Peyer's patch (tissue), 4 donors: Measurements from ENCODE around the gene LRRC32. TPM values are rescaled to one million over a fixed set of nuclear protein-coding genes. Genes with fewer than 3 reads are reported as not detected.

Experiments used
- DNase-seq, 3 donors: peaks; one replicate each; pipeline ENCODE4 v3.0.0-alpha.2; 2017 to 2019
- H3K27ac ChIP-seq, 4 donors: fragments of 200-600 bp; sonication (generic); one replicate each; pipeline ENCODE4 v1.5.1; 2016 to 2019
- H3K27me3 ChIP-seq, 2 donors: fragments of 200-600 bp; sonication (generic); one replicate each; pipeline ENCODE4 v1.5.1; 2019
- H3K36me3 ChIP-seq, 3 donors: fragments of 200-600 bp; sonication (generic); one replicate each; pipeline ENCODE4 v1.5.1; 2016 to 2019
- H3K4me1 ChIP-seq, 4 donors: fragments of 200-600 bp; sonication (generic); one replicate each; pipeline ENCODE4 v1.5.1; 2016 to 2019
- H3K4me3 ChIP-seq, 4 donors: fragments of 200-600 bp; sonication (generic); 1 replicate in 3 of 4; 2 replicates in 1 of 4; pipeline ENCODE4 v1.5.1; 2016 to 2019; ENCODE audit warnings: mild to moderate bottlenecking in 1 of 4
- H3K9me3 ChIP-seq, 4 donors: fragments of 200-600 bp; sonication (generic); one replicate each; pipeline ENCODE4 v1.5.1; 2016 to 2019; ENCODE audit warnings: mild to moderate bottlenecking in 1 of 4
- CTCF ChIP-seq, 6 experiments: fragments of 450-650 bp in 4 of 6; fragments of 200-600 bp in 2 of 6; sonication (generic) in 1 of 6; IDR thresholded peaks; one replicate each; pipeline ENCODE4 v1.5.1; 2017 to 2019; ENCODE audit warnings: antibody characterized with exemption in 6 of 6, mild to moderate bottlenecking in 3 of 6, moderate library complexity in 1 of 6
- POLR2A ChIP-seq, 2 donors: fragments of 450-650 bp; IDR thresholded peaks; one replicate each; pipeline ENCODE4 v1.5.1; 2017; ENCODE audit warnings: antibody characterized with exemption in 2 of 2, mild to moderate bottlenecking in 2 of 2, moderate library complexity in 2 of 2
- total RNA-seq, 4 donors: library from RNA; depleted of rRNA; stranded (reverse); fragments of >200 nt; gene quantifications; one replicate each; pipeline ENCODE4 v1.1.0, GENCODE V29; 2016

The LRRC32 gene
- total RNA-seq, 4 donors from 2014 or later: 4.0 to 36.7 (median 23.0) TPM

GRCh38 chr11:76624500-76625379 is 45.8 kb downstream of the LRRC32 start:
- H3K9me3 ChIP-seq: peaks cover 0 to 6% (median 0%) of the 10 kb centered on the region in 4 donors
- H3K4me1 ChIP-seq: peaks cover 0 to 10% (median 4%) of the 10 kb centered on the region in 4 donors
- DNase-seq: peak in 2 of 3 donors; percentile 34 to 37
- no peak overlapping the region for H3K27ac ChIP-seq
- no peak overlapping the region for H3K4me3 ChIP-seq
- no peaks in the 10 kb centered on the region for H3K27me3 ChIP-seq
- TF ChIP-seq POLR2A (IDR thresholded peaks at IDR 0.05) (no peak), CTCF (IDR thresholded peaks at IDR 0.05) (no peak)
- H3K36me3 ChIP-seq: no peaks in the 10 kb centered on the region

GRCh38 chr11:76623884-76624419 is 46.6 kb downstream of the LRRC32 start:
- DNase-seq: peak in 1 of 3 donors; percentile 37
- no peaks in the 10 kb centered on the region for H3K27me3 ChIP-seq
- no peak overlapping the region for H3K27ac ChIP-seq
- no peaks in the 10 kb centered on the region for H3K36me3 ChIP-seq
- H3K4me1 ChIP-seq: peaks cover 0 to 10% (median 4%) of the 10 kb centered on the region in 4 donors
- H3K4me3 ChIP-seq: no peak overlapping the region
- H3K9me3 ChIP-seq: peaks cover 0 to 6% (median 0%) of the 10 kb centered on the region in 4 donors
- TF ChIP-seq POLR2A (IDR thresholded peaks at IDR 0.05): no peak

- TF ChIP-seq POLR2A (IDR thresholded peaks at IDR 0.05) (no peak), CTCF (IDR thresholded peaks at IDR 0.05) (no peak)
- no peak overlapping the region for H3K4me3 ChIP-seq
- peak in 2 of 3 donors; percentile 35 to 37 for DNase-seq
- H3K27me3 ChIP-seq: no peaks in the 10 kb centered on the region
- H3K27ac ChIP-seq: no peak overlapping the region
- peaks cover 0 to 10% (median 4%) of the 10 kb centered on the region in 4 donors for H3K4me1 ChIP-seq
- H3K36me3 ChIP-seq: no peaks in the 10 kb centered on the region
- H3K9me3 ChIP-seq: peaks cover 0 to 6% (median 0%) of the 10 kb centered on the region in 4 donors
Observed at GRCh38 chr11:76623171-76623883, 47.2 kb downstream of the LRRC32 start.

- DNase-seq: peak in 2 of 3 donors; percentile 22 to 26
- TF ChIP-seq POLR2A (IDR thresholded peaks at IDR 0.05) (no peak), CTCF (IDR thresholded peaks at IDR 0.05) (no peak)
Observed at GRCh38 chr11:76622493-76623094, 48.0 kb downstream of the LRRC32 start.

GRCh38 chr11:76621868-76622267 is 48.7 kb downstream of the LRRC32 start:
- Histone ChIP-seq H3K36me3 (no peaks in the 10 kb centered on the region), H3K9me3 (peaks cover 0 to 6% (median 0%) of the 10 kb centered on the region in 4 donors), H3K27ac (no peak overlapping the region), H3K4me1 (peaks cover 0 to 7% (median 3%) of the 10 kb centered on the region in 4 donors), H3K4me3 (no peak overlapping the region), H3K27me3 (no peaks in the 10 kb centered on the region)
- TF ChIP-seq CTCF (IDR thresholded peaks at IDR 0.05) (no peak), POLR2A (IDR thresholded peaks at IDR 0.05) (no peak)
- DNase-seq: peak in 1 of 3 donors; percentile 23

More at GRCh38 chr11:76622493-76623094, 48.0 kb downstream of the LRRC32 start:
- Histone ChIP-seq H3K4me1 (peaks cover 0 to 10% (median 4%) of the 10 kb centered on the region in 4 donors), H3K36me3 (no peaks in the 10 kb centered on the region), H3K27ac (no peak overlapping the region), H3K4me3 (no peak overlapping the region), H3K9me3 (peaks cover 0 to 6% (median 0%) of the 10 kb centered on the region in 4 donors), H3K27me3 (no peaks in the 10 kb centered on the region)
